ENCODE measurements around the gene ITPK1. TPM values are rescaled to one million over a fixed set of nuclear protein-coding genes. Genes with fewer than 3 reads are reported as not detected.

ITPK1 gene
- total RNA-seq, 1 donor from 2014 or later = 32.8 TPM

GRCh38 chr14:93045965-93046704 is 69.6 kb downstream of the ITPK1 start:
- no peaks in the 10 kb centered on the region for H3K9me3 Mint-ChIP-seq (ENCODE audit: unreplicated experiment)
- DNase-seq (ENCODE audit: extremely low spot score, unreplicated experiment) = no peak
- no peak overlapping the region for H3K27ac Mint-ChIP-seq (ENCODE audit: unreplicated experiment)
- peaks cover 4% of the 10 kb centered on the region for H3K36me3 Mint-ChIP-seq (ENCODE audit: unreplicated experiment)
- no peak overlapping the region for H3K4me3 Mint-ChIP-seq (ENCODE audit: unreplicated experiment)
- peaks cover 53% of the 10 kb centered on the region for H3K4me1 Mint-ChIP-seq (ENCODE audit: unreplicated experiment)
- no peaks in the 10 kb centered on the region for H3K27me3 Mint-ChIP-seq (ENCODE audit: unreplicated experiment)
- TF ChIP-seq CTCF (IDR thresholded peaks at IDR 0.05) = no peak

GRCh38 chr14:93045211-93045674 is 70.5 kb downstream of the ITPK1 start:
- Mint-ChIP-seq H3K9me3 (ENCODE audit: unreplicated experiment) (no peaks in the 10 kb centered on the region), H3K27ac (ENCODE audit: unreplicated experiment) (no peak overlapping the region), H3K27me3 (ENCODE audit: unreplicated experiment) (no peaks in the 10 kb centered on the region), H3K4me3 (ENCODE audit: unreplicated experiment) (no peak overlapping the region), H3K36me3 (ENCODE audit: unreplicated experiment) (peaks cover 4% of the 10 kb centered on the region), H3K4me1 (ENCODE audit: unreplicated experiment) (peaks cover 57% of the 10 kb centered on the region)
- DNase-seq (ENCODE audit: extremely low spot score, unreplicated experiment) = no peak
- no peak for TF ChIP-seq CTCF (IDR thresholded peaks at IDR 0.05)

GRCh38 chr14:93044556-93044955 is 71.2 kb downstream of the ITPK1 start:
- no peak for TF ChIP-seq CTCF (IDR thresholded peaks at IDR 0.05)
- H3K4me1 Mint-ChIP-seq (ENCODE audit: unreplicated experiment) = peaks cover 57% of the 10 kb centered on the region
- no peaks in the 10 kb centered on the region for H3K27me3 Mint-ChIP-seq (ENCODE audit: unreplicated experiment)
- DNase-seq (ENCODE audit: extremely low spot score, unreplicated experiment) = no peak
- no peak overlapping the region for H3K4me3 Mint-ChIP-seq (ENCODE audit: unreplicated experiment)
- H3K36me3 Mint-ChIP-seq (ENCODE audit: unreplicated experiment) = peaks cover 4% of the 10 kb centered on the region
- H3K9me3 Mint-ChIP-seq (ENCODE audit: unreplicated experiment) = no peaks in the 10 kb centered on the region
- H3K27ac Mint-ChIP-seq (ENCODE audit: unreplicated experiment) = no peak overlapping the region

GRCh38 chr14:93044121-93044520 is 71.6 kb downstream of the ITPK1 start:
- Mint-ChIP-seq H3K4me3 (ENCODE audit: unreplicated experiment) (no peak overlapping the region), H3K27me3 (ENCODE audit: unreplicated experiment) (no peaks in the 10 kb centered on the region), H3K9me3 (ENCODE audit: unreplicated experiment) (no peaks in the 10 kb centered on the region), H3K27ac (ENCODE audit: unreplicated experiment) (no peak overlapping the region), H3K4me1 (ENCODE audit: unreplicated experiment) (peaks cover 57% of the 10 kb centered on the region), H3K36me3 (ENCODE audit: unreplicated experiment) (peaks cover 4% of the 10 kb centered on the region)
- no peak for TF ChIP-seq CTCF (IDR thresholded peaks at IDR 0.05)
- DNase-seq (ENCODE audit: extremely low spot score, unreplicated experiment) = no peak

GRCh38 chr14:93042968-93043940 is 72.5 kb downstream of the ITPK1 start:
- H3K9me3 Mint-ChIP-seq (ENCODE audit: unreplicated experiment) = no peaks in the 10 kb centered on the region
- peaks cover 61% of the 10 kb centered on the region for H3K4me1 Mint-ChIP-seq (ENCODE audit: unreplicated experiment)
- TF ChIP-seq CTCF (IDR thresholded peaks at IDR 0.05) = no peak
- no peak for DNase-seq (ENCODE audit: extremely low spot score, unreplicated experiment)
- H3K4me3 Mint-ChIP-seq (ENCODE audit: unreplicated experiment) = no peak overlapping the region
- peaks cover 4% of the 10 kb centered on the region for H3K36me3 Mint-ChIP-seq (ENCODE audit: unreplicated experiment)
- H3K27ac Mint-ChIP-seq (ENCODE audit: unreplicated experiment) = peak overlapping the region; percentile 27
- H3K27me3 Mint-ChIP-seq (ENCODE audit: unreplicated experiment) = no peaks in the 10 kb centered on the region
